Islet precursor cell (in vitro differentiated cells): ENCODE measurements around the gene ZFAND5.

Experiments used
- DNase-seq: peaks from one replicate; pipeline ENCODE4 v3.0.0-alpha.2; 2018

ZFAND5 gene

GRCh38 chr9:72364679-72365524 lies at the start of gene ZFAND5:
TSS of gene ZFAND5 (minus strand) at chr9:72365208. CDS start at chr9:72360778, 4,430 bp downstream.
- DNase-seq: peak; percentile 99

- DNase-seq: no peak
Measured at GRCh38 chr9:72412483-72413040, 47.6 kb upstream of the ZFAND5 start.

GRCh38 chr9:72410214-72410613 lies 45.2 kb upstream of the ZFAND5 start:
- no peak for DNase-seq

GRCh38 chr9:72407114-72407513 lies 42.1 kb upstream of the ZFAND5 start:
- DNase-seq: no peak

- no peak for DNase-seq
Measured at GRCh38 chr9:72402744-72403143, 37.7 kb upstream of the ZFAND5 start.

- no peak for DNase-seq
Measured at GRCh38 chr9:72401396-72401795, 36.4 kb upstream of the ZFAND5 start.

- DNase-seq: no peak
Measured at GRCh38 chr9:72400866-72401265, 35.9 kb upstream of the ZFAND5 start.

GRCh38 chr9:72399391-72399790 lies 34.4 kb upstream of the ZFAND5 start:
- DNase-seq: no peak

- no peak for DNase-seq
Measured at GRCh38 chr9:72396247-72397091, 31.5 kb upstream of the ZFAND5 start.

- DNase-seq: no peak
Measured at GRCh38 chr9:72394066-72394465, 29.1 kb upstream of the ZFAND5 start.

- DNase-seq: no peak
Measured at GRCh38 chr9:72390907-72391306, 25.9 kb upstream of the ZFAND5 start.

- DNase-seq: no peak
Measured at GRCh38 chr9:72386186-72386585, 21.2 kb upstream of the ZFAND5 start.

- no peak for DNase-seq
Measured at GRCh38 chr9:72384710-72385485, 19.9 kb upstream of the ZFAND5 start.

GRCh38 chr9:72383978-72384709 lies 19.1 kb upstream of the ZFAND5 start:
- DNase-seq: no peak

GRCh38 chr9:72382405-72382804 lies 17.4 kb upstream of the ZFAND5 start:
- DNase-seq: no peak

GRCh38 chr9:72377041-72377440 lies 12.0 kb upstream of the ZFAND5 start:
- DNase-seq: no peak

GRCh38 chr9:72371151-72371550 lies 6.1 kb upstream of the ZFAND5 start:
- no peak for DNase-seq

- peak; percentile 86 for DNase-seq
Measured at GRCh38 chr9:72365525-72366256, 683 bp upstream of the ZFAND5 start.

GRCh38 chr9:72363908-72364678 lies 915 bp downstream of the ZFAND5 start:
- peak; percentile 69 for DNase-seq

- no peak for DNase-seq
Measured at GRCh38 chr9:72363236-72363635, 1.8 kb downstream of the ZFAND5 start.
